Mucosa of rectum (tissue), 2 donors: Measurements from ENCODE around the gene COQ6.
"Not testable (repeated sequence)": the region's sequence is repeated elsewhere in the genome, so short reads cannot be mapped to it uniquely, and the experiment has no call there.

Experiments used
- H3K27ac ChIP-seq, 2 donors: one replicate each; pipeline ENCODE4 v1.7.0; 2013; ENCODE audit warnings: inconsistent platforms in 2 of 2, low read depth in 2 of 2, low read length in 2 of 2
- H3K27me3 ChIP-seq, 2 donors: one replicate each; pipeline ENCODE4 v1.7.0; 2013; ENCODE audit warnings: low read length in 2 of 2; ENCODE audit not compliant: control insufficient read depth in 2 of 2, insufficient read depth in 2 of 2
- H3K36me3 ChIP-seq, 2 donors: one replicate each; pipeline ENCODE4 v1.7.0; 2013; ENCODE audit warnings: low read length in 2 of 2; ENCODE audit not compliant: control insufficient read depth in 2 of 2, insufficient read depth in 2 of 2
- H3K4me1 ChIP-seq, 2 donors: one replicate each; pipeline ENCODE4 v1.7.0; 2013; ENCODE audit warnings: low read length in 2 of 2, mild to moderate bottlenecking in 1 of 2; ENCODE audit not compliant: control insufficient read depth in 2 of 2, insufficient read depth in 2 of 2
- H3K4me3 ChIP-seq, 2 donors: one replicate each; pipeline ENCODE4 v1.7.0; 2013; ENCODE audit warnings: low read length in 2 of 2
- H3K9ac ChIP-seq, 2 donors: one replicate each; pipeline ENCODE4 v1.7.0; 2013; ENCODE audit warnings: low read length in 2 of 2, low read depth in 1 of 2, mild to moderate bottlenecking in 1 of 2
- H3K9me3 ChIP-seq, 2 donors: one replicate each; pipeline ENCODE4 v1.7.0; 2013; ENCODE audit warnings: low read length in 2 of 2; ENCODE audit not compliant: control insufficient read depth in 2 of 2
- donor health status: healthy.
- donor health status: Normal muscosa, but diverticular disease.

The COQ6 gene

DNA sequence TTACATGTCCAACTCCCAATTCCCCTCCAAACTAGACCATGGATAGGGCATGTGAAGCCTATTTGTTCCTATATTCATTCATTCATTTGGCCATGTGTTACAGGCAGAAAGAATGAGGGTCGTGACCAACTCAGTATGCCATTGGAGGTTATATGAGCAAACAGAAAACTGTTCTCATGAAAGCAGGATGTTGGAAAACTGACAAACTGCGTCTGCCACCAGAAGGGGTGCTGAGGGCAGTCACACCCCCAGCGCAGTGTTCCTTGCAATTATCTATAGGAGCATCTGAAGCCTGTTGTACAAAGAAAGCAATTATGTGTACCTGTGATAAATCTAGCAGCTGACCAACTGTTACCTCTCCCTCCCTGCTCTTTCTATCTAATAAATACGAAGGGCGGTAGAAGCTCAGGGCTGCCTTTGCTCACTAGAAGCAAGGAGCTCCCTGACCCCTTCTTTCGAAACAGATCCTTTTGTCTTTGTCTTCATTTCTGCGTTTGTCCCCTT lies 47.9 kb downstream of the COQ6 start:
- Histone ChIP-seq H3K27me3 (no peaks in the 10 kb centered on the region), H3K9me3 (no peaks in the 10 kb centered on the region), H3K9ac (peak overlapping the region; percentile 38 to 67), H3K4me3 (peak overlapping the region; percentile 49 to 55), H3K27ac (peak overlapping the region; percentile 93 to 94), H3K36me3 (no peaks in the 10 kb centered on the region), H3K4me1 (peaks cover 13 to 30% of the 10 kb centered on the region in 2 donors)

DNA sequence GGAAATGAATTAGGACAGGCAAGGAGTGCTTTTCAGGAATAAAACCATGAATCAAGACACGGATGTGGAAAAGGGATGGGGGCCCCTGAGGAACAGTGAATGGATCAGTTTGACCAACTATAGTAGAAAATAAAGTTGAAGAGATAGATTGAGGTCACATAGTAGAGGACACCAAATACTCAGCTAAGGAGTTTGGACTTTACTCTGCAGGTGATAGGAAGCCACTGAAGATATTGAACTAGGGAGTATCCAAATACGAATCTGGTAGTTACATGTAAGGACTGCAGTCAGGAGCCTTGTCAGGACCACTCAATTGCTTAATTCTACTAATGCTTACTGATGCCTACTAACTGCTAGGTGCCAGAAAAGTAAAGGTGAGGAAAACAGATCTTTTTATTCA lies 48.6 kb downstream of the COQ6 start:
- Histone ChIP-seq H3K4me1 (peaks cover 8 to 30% of the 10 kb centered on the region in 2 donors), H3K9me3 (no peaks in the 10 kb centered on the region), H3K4me3 (peak overlapping the region; percentile 30 to 44), H3K36me3 (peaks cover 0 to 4% of the 10 kb centered on the region in 2 donors), H3K27ac (peak overlapping the region; percentile 93 to 94), H3K27me3 (no peaks in the 10 kb centered on the region), H3K9ac (peak overlapping the region; percentile 1 to 67)

DNA sequence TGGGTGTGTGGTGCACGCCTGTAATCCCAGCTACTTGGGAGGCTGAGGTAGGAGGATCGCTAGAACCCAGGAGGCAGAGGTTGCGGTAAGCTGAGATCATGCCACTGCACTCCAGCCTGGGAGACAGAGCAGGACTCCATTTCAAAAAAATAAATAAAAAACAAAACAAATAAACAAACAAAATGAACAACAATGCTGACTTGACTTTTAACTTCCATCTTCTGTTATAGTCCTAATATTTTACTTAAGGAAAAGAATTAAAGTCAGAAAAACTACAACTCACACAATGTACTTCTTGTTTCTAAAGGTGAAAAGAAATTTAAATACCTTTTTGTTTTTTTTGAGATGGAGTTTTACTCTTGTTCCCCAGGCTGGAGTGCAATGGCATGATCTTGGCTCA lies 55.6 kb downstream of the COQ6 start:
- H3K27ac ChIP-seq, H3K9ac ChIP-seq, H3K4me3 ChIP-seq, H3K27me3 ChIP-seq, H3K9me3 ChIP-seq, H3K4me1 ChIP-seq: not testable (repeated sequence)
- H3K36me3 ChIP-seq = peaks cover 4 to 11% of the 10 kb centered on the region in 2 donors

DNA sequence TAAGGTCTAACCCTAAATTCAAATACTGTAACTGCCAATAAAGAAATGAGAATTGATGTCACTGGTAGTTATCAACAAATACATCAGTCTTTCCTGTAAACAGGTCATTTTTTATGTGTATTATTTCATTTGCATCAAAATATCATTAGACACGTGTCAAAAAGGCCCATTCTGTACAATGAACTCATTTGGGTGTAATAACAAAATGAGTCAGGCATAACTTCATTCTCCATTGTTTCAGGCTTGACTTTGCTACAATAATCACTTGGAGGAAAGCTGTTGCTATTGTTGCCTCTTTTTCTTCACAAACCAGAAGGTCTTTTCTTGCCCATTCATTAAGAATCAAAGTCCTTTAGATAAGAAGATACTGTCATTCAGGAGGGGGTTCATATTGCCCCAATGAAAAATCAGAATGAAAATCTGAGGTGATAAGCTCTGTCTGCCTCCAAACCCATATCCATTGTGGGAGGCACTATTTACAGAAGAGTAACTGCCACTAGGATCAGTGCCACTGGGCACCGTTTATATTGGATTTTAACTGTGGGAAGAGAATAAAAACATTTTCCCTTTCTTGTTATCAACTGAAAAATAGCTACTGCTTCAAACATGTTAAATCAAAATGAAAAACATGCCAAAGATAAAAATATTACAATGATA lies 58.9 kb downstream of the COQ6 start:
- peaks cover 2 to 23% of the 10 kb centered on the region in 2 donors for H3K36me3 ChIP-seq

More for the DNA sequence above, 58.9 kb downstream of the COQ6 start:
- peak overlapping the region in 1 of 2 donors; percentile 12 for H3K9ac ChIP-seq
- H3K27ac ChIP-seq = peak overlapping the region; percentile 52 to 67
- peaks cover 0 to 8% of the 10 kb centered on the region in 2 donors for H3K4me1 ChIP-seq
- no peaks in the 10 kb centered on the region for H3K27me3 ChIP-seq
- no peak overlapping the region for H3K4me3 ChIP-seq
- H3K9me3 ChIP-seq = no peaks in the 10 kb centered on the region
